GM18526 (cell line): ENCODE data around the gene CHD3.

ENCODE experiments used
- POLR2A ChIP-seq: IDR thresholded peaks from 3 replicates; pipeline ENCODE4 v1.6.1; 2011; ENCODE audit not compliant: insufficient read length; ENCODE audit errors: extremely low read depth

The CHD3 gene

GRCh38 chr17:7894866-7895265, 6.3 kb downstream of the CHD3 start:
- no peak for TF ChIP-seq POLR2A

GRCh38 chr17:7897090-7897489, 8.5 kb downstream of the CHD3 start:
- TF ChIP-seq POLR2A, result no peak

- TF ChIP-seq POLR2A, result no peak
Measured at GRCh38 chr17:7897773-7898172, 9.2 kb downstream of the CHD3 start.

- TF ChIP-seq POLR2A, result no peak
Measured at GRCh38 chr17:7903154-7904103, 14.8 kb downstream of the CHD3 start.

GRCh38 chr17:7909089-7909488, 20.5 kb downstream of the CHD3 start:
- TF ChIP-seq POLR2A, result no peak

GRCh38 chr17:7910281-7910680, 21.7 kb downstream of the CHD3 start:
- TF ChIP-seq POLR2A, result no peak

- TF ChIP-seq POLR2A, result no peak
Measured at GRCh38 chr17:7910711-7911110, 22.1 kb downstream of the CHD3 start.

GRCh38 chr17:7911116-7911515, 22.5 kb downstream of the CHD3 start:
- TF ChIP-seq POLR2A, result no peak

- TF ChIP-seq POLR2A, result no peak
Measured at GRCh38 chr17:7912927-7913524, 24.4 kb downstream of the CHD3 start.

- TF ChIP-seq POLR2A, result no peak
Measured at GRCh38 chr17:7915179-7915610, 26.6 kb downstream of the CHD3 start.

GRCh38 chr17:7915611-7916384, 27.2 kb downstream of the CHD3 start, which contains the start of gene RNF227:
TSS of gene RNF227 (minus strand) at chr17:7916289. CDS start at chr17:7916195, 94 bp downstream.
- peak; percentile 48 for TF ChIP-seq POLR2A

- no peak for TF ChIP-seq POLR2A
Measured at GRCh38 chr17:7916385-7916682, 27.7 kb downstream of the CHD3 start.

- TF ChIP-seq POLR2A, result no peak
Measured at GRCh38 chr17:7916808-7917207, 28.2 kb downstream of the CHD3 start.

- TF ChIP-seq POLR2A, result no peak
Measured at GRCh38 chr17:7922269-7922844, 33.8 kb downstream of the CHD3 start.
